ENCODE data around the gene PRRX2. TPM values are rescaled to one million over a fixed set of nuclear protein-coding genes. Genes with fewer than 3 reads are reported as not detected.

The PRRX2 gene
- polyA plus RNA-seq, 3 donors from 2014 or later = 0.18 TPM; not detected in 2

DNA sequence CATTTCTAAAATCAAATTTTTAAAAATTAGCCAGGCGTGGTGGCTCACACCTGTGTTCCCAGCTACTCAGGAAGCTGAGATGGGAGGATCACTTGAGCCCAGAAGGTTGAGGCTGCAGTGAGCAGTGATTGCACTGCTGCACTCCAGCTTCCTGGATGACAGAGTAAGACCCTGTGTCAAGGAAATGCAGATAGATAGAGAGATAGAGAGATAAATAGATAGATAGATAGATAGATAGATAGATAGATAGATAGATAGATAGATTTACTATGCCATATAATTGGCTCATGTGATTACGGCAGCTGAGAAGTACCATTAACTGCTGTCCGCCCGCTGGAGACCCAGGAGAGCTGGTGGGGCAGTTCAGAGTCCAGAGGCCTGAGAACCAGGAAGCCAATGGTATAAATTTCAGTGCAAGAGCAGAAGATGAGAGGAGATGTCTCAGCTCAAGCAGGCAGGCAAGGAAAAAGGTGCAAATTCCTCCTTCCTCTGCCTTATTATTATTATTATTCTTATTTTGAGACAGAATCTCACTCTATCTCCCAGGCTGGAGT lies 100.4 kb downstream of the PRRX2 start:
- no peak for DNase-seq
- Mint-ChIP-seq H3K9me3 (no peaks in the 10 kb centered on the region), H3K36me3 (no peaks in the 10 kb centered on the region), H3K4me3 (no peak overlapping the region), H3K27me3 (ENCODE audit: low read depth in 3 of 3) (peaks cover 2 to 3% (median 3%) of the 10 kb centered on the region in 3 donors), H3K4me1 (no peaks in the 10 kb centered on the region), H3K27ac (no peak overlapping the region)

DNA sequence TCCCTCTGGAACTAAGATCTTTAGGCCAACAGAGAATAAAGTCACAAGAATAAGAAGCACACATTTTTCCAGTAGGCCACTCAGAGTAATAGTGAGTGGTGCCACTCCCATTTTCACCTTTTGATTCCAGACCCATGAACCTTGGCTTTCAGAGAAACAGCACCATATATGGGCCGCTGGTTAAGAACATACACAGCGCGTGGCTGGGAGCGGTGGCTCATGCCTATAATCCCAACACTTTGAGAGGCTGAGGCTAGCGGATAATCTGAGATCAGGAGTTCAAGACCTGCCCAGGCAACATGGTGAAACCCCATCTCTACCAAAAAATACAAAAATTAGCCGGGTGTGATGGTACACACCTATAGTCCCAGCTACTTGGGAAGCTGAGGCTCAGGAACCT lies 103.0 kb downstream of the PRRX2 start:
- Mint-ChIP-seq H3K36me3 (no peaks in the 10 kb centered on the region), H3K4me1 (peaks cover 2 to 3% of the 10 kb centered on the region in 2 donors), H3K9me3 (no peaks in the 10 kb centered on the region), H3K27ac (no peak overlapping the region), H3K4me3 (no peak overlapping the region), H3K27me3 (ENCODE audit: low read depth in 3 of 3) (peaks cover 0 to 1% (median 0%) of the 10 kb centered on the region in 3 donors)
- DNase-seq = no peak

GRCh38 chr9:129769669-129770068 lies 104.2 kb downstream of the PRRX2 start:
- peaks cover 0 to 2% (median 0%) of the 10 kb centered on the region in 6 donors for H3K9me3 Mint-ChIP-seq
- H3K36me3 Mint-ChIP-seq = no peaks in the 10 kb centered on the region
- H3K4me1 Mint-ChIP-seq = peaks cover 8 to 10% of the 10 kb centered on the region in 2 donors
- H3K27ac Mint-ChIP-seq = no peak overlapping the region
- peaks cover 0 to 3% (median 3%) of the 10 kb centered on the region in 3 donors for H3K27me3 Mint-ChIP-seq (ENCODE audit: low read depth in 3 of 3)
- H3K4me3 Mint-ChIP-seq = no peak overlapping the region
- no peak for DNase-seq

- DNase-seq = no peak
- peaks cover 0 to 3% (median 3%) of the 10 kb centered on the region in 3 donors for H3K27me3 Mint-ChIP-seq (ENCODE audit: low read depth in 3 of 3)
- no peak overlapping the region for H3K27ac Mint-ChIP-seq
Observed at GRCh38 chr9:129770741-129771140, 105.3 kb downstream of the PRRX2 start.

More at GRCh38 chr9:129770741-129771140, 105.3 kb downstream of the PRRX2 start:
- no peak overlapping the region for H3K4me3 Mint-ChIP-seq
- peaks cover 0 to 2% (median 0%) of the 10 kb centered on the region in 6 donors for H3K9me3 Mint-ChIP-seq
- H3K36me3 Mint-ChIP-seq = no peaks in the 10 kb centered on the region
- H3K4me1 Mint-ChIP-seq = peaks cover 8 to 10% of the 10 kb centered on the region in 2 donors

Other genes starting within 250 kb of the PRRX2 start
- gene C9orf50, start 44.5 kb upstream of the PRRX2 start, polyA plus RNA-seq = not detected
- 10 to 100 TPM; 33.8 to 41.3 (median 35.8) TPM for gene NTMT1, start 39.5 kb upstream of the PRRX2 start, polyA plus RNA-seq
- gene ASB6, start 23.5 kb upstream of the PRRX2 start, polyA plus RNA-seq = 10 to 100 TPM; 13.9 to 26.6 (median 19.9) TPM
- not detected for gene PTGES, start 87.4 kb downstream of the PRRX2 start, polyA plus RNA-seq
- gene TOR1B, start 137.5 kb downstream of the PRRX2 start, polyA plus RNA-seq = 10 to 100 TPM; 23.2 to 45.1 (median 25.8) TPM
- 100 to 1,000 TPM in 2 of 3 donors, 10 to 100 TPM in 1; 89.3 to 131 (median 108) TPM for gene TOR1A, start 158.5 kb downstream of the PRRX2 start, polyA plus RNA-seq
- gene C9orf78, start 169.6 kb downstream of the PRRX2 start, polyA plus RNA-seq = 100 to 1,000 TPM; 147 to 196 (median 173) TPM
- gene USP20, start 169.8 kb downstream of the PRRX2 start, polyA plus RNA-seq = 10 to 100 TPM; 21.6 to 51.8 (median 25.1) TPM

Measured in immature natural killer cell (primary cell).